ENCODE data around the gene MAP2K4. TPM values are rescaled to one million over a fixed set of nuclear protein-coding genes. Genes with fewer than 3 reads are reported as not detected.

The MAP2K4 gene
- polyA plus RNA-seq, 1 donor, result 29.0 TPM

DNA sequence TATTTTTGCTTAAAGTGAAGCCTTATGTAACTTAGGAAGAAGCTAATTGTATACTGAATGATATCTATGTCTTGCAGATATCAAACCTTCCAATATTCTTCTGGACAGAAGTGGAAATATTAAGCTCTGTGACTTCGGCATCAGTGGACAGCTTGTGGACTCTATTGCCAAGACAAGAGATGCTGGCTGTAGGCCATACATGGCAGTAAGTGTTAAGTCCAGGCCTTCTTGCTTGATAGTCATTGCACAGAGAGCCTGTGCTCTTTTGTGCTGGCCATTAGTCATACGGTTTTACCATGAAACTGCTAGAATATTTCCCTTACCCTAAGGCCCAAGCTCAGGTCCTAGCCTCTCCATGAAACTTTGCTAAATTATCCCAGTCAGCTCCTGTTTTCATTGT, 92.5 kb downstream of the MAP2K4 start:
- no peak for DNase-seq
- no CpG with 5 or more reads among the region's 2 CpGs for WGBS (ENCODE audit: insufficient coverage, low lambda C conversion rate)
- no peak overlapping the region for H3K4me3 ChIP-seq (ENCODE audit: low read length)
- H3K27ac ChIP-seq (ENCODE audit: low read length), result no peak overlapping the region
- H3K9me3 ChIP-seq (ENCODE audit: control insufficient read depth, low read depth, low read length), result no peaks in the 10 kb centered on the region
- H3K36me3 ChIP-seq (ENCODE audit: control insufficient read depth, insufficient read depth, low read length), result peaks cover 39% of the 10 kb centered on the region
- H3K27me3 ChIP-seq (ENCODE audit: control insufficient read depth, insufficient read depth, low read length), result no peaks in the 10 kb centered on the region
- no peaks in the 10 kb centered on the region for H3K4me1 ChIP-seq (ENCODE audit: control insufficient read depth, insufficient read depth, low read length)

DNA sequence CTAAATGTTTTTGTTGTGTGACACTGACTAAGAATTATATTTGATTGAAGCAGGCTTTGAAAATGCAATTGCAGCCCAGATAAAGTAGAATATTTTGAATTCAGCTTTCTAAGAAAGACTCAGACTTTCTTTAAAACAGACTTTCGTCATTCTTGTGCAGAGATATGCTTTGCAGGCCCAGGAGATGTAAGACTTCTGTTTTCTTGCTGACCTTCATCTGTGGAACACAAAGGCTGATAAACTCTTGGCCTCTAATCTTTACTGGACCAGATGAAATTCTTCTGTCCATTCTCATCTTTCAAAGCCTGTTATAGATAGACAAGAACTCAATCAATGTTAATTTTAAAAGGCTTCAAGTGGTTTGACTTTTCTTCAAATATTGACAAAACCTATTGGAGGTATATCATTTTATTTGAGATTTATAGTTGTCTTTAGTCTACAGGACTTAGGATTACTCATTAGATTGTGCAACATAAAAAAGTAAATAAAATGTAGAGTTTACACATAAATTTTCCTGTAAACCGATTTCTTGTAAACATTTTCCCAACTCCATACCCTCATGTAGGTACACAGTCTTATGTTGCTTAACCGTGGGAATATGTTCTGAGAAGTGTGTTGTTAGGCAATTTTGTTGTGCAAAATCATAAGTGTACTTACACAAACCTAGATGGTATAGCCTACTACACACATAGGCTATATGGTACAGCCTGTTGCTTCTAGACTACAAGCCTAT, 94.2 kb downstream of the MAP2K4 start:
- 86% methylated on average over 1 of the region's 3 CpGs for WGBS (ENCODE audit: insufficient coverage, low lambda C conversion rate)
- peaks cover 43% of the 10 kb centered on the region for H3K36me3 ChIP-seq (ENCODE audit: control insufficient read depth, insufficient read depth, low read length)
- no peak for DNase-seq

DNA sequence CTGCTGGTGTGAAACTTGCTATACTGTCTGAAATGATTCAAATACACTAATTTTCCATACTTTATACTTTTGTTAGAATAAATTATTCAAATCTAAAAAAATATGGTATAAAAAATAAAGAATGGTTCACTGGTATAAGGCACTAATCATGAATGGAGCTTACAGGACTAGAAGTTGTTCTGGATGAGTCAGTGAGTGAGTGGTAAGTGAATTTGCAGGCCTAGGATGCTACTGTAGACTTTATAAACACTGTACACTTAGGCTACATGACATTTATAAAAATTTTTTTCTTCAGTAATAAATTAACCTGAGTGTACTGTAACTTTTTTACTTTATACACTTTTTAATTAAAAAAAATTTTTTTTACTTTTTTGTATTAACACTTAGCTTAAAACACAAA, 95.5 kb downstream of the MAP2K4 start:
- Histone ChIP-seq H3K9me3 (ENCODE audit: control insufficient read depth, low read depth, low read length) (no peaks in the 10 kb centered on the region), H3K36me3 (ENCODE audit: control insufficient read depth, insufficient read depth, low read length) (peaks cover 41% of the 10 kb centered on the region), H3K27ac (ENCODE audit: low read length) (no peak overlapping the region), H3K4me3 (ENCODE audit: low read length) (no peak overlapping the region), H3K27me3 (ENCODE audit: control insufficient read depth, insufficient read depth, low read length) (no peaks in the 10 kb centered on the region), H3K4me1 (ENCODE audit: control insufficient read depth, insufficient read depth, low read length) (no peaks in the 10 kb centered on the region)
- no peak for DNase-seq

More for the DNA sequence above, 94.2 kb downstream of the MAP2K4 start:
- no peaks in the 10 kb centered on the region for H3K9me3 ChIP-seq (ENCODE audit: control insufficient read depth, low read depth, low read length)
- H3K27me3 ChIP-seq (ENCODE audit: control insufficient read depth, insufficient read depth, low read length), result no peaks in the 10 kb centered on the region
- H3K4me1 ChIP-seq (ENCODE audit: control insufficient read depth, insufficient read depth, low read length), result no peaks in the 10 kb centered on the region
- H3K4me3 ChIP-seq (ENCODE audit: low read length), result no peak overlapping the region
- H3K27ac ChIP-seq (ENCODE audit: low read length), result no peak overlapping the region

DNA sequence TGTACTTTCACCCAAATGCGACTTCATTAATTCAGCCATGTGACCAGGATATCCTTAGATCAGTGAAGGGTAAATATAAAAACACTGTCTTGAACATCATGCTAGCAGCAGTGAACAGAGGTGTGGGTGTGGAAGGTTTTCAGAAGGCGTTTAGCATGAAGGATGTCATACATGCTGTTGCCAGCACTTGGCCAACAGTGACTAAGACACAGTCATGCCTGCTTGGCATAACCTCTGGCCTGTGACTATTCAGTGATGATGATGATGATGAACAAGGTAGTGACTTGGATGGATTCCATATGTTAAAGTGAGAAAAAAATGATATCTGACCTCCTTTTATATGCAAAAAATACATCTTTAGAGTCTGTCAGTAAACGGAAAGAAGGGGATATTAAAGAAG, 97.9 kb downstream of the MAP2K4 start:
- Histone ChIP-seq H3K9me3 (ENCODE audit: control insufficient read depth, low read depth, low read length) (no peaks in the 10 kb centered on the region), H3K4me3 (ENCODE audit: low read length) (no peak overlapping the region), H3K4me1 (ENCODE audit: control insufficient read depth, insufficient read depth, low read length) (no peaks in the 10 kb centered on the region), H3K27me3 (ENCODE audit: control insufficient read depth, insufficient read depth, low read length) (no peaks in the 10 kb centered on the region), H3K27ac (ENCODE audit: low read length) (no peak overlapping the region), H3K36me3 (ENCODE audit: control insufficient read depth, insufficient read depth, low read length) (peaks cover 28% of the 10 kb centered on the region)
- 100% methylated on average over 2 of the region's 3 CpGs for WGBS (ENCODE audit: insufficient coverage, low lambda C conversion rate)
- DNase-seq, result no peak

DNA sequence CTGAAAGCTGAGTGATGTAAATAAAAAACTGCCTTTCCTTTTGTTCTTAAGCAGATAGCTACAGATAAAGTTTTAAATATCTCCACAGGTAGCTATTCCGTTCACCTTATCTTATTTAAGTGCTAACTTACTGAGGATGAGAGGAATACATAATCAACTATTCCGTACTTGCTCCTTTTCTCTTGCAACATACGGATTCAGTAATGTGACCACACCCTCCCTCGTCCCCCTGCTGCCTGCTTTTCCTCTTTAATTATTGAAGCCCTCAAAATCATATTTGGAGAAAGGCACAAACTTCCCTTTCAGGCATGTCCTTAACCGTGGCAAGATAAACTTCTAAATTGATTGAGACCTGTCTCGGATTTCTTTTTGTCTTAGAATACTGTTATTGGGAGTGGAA, 101.4 kb downstream of the MAP2K4 start:
- no peak overlapping the region for H3K4me3 ChIP-seq (ENCODE audit: low read length)
- H3K27me3 ChIP-seq (ENCODE audit: control insufficient read depth, insufficient read depth, low read length), result no peaks in the 10 kb centered on the region
- no peaks in the 10 kb centered on the region for H3K4me1 ChIP-seq (ENCODE audit: control insufficient read depth, insufficient read depth, low read length)
- H3K9me3 ChIP-seq (ENCODE audit: control insufficient read depth, low read depth, low read length), result no peaks in the 10 kb centered on the region
- H3K27ac ChIP-seq (ENCODE audit: low read length), result no peak overlapping the region
- H3K36me3 ChIP-seq (ENCODE audit: control insufficient read depth, insufficient read depth, low read length), result peaks cover 28% of the 10 kb centered on the region
- DNase-seq, result no peak
- 96% methylated on average over 4 of the region's 6 CpGs for WGBS (ENCODE audit: insufficient coverage, low lambda C conversion rate)

DNA sequence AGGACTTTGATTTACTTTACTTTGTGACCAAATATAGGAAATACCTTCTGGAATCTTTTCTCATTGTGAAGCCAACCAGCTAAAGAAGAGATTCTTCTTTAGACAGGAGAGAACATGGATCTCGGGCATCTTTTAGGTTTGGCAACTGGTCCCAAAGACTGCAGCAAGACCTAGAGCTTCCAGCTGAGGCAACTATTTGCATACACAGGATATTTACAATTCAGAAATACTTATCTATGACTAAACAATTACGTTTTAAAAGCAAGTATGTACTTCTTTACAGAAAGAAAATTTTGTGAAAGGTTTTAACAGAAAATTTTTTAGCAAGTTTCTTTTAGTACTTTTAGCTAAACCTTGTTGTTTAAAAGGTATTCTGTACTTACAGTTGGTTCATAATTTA, 106.5 kb downstream of the MAP2K4 start:
- Histone ChIP-seq H3K27ac (ENCODE audit: low read length) (no peak overlapping the region), H3K36me3 (ENCODE audit: control insufficient read depth, insufficient read depth, low read length) (peaks cover 41% of the 10 kb centered on the region), H3K4me1 (ENCODE audit: control insufficient read depth, insufficient read depth, low read length) (no peaks in the 10 kb centered on the region), H3K4me3 (ENCODE audit: low read length) (no peak overlapping the region), H3K9me3 (ENCODE audit: control insufficient read depth, low read depth, low read length) (no peaks in the 10 kb centered on the region), H3K27me3 (ENCODE audit: control insufficient read depth, insufficient read depth, low read length) (no peaks in the 10 kb centered on the region)
- WGBS (ENCODE audit: insufficient coverage, low lambda C conversion rate), result no CpG with 5 or more reads among the region's 2 CpGs
- no peak for DNase-seq

DNA sequence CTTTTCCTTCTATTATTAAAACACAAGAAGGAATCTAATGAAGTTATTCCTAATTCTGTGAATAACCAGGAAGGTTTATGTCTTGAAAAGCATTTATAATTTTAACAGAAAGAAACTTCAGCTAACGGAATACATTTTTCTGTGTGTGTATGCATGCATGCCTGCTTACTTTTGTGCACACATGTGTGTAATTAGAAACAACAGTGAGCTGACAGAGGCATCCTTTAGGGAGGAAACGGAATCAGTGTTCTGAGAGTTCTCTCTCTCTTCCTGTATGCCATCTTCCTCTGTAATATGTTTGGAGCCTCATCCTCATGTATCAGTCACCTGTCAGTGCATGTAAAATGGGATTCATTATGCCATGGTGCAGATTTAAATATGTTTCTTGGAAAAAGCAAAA, 107.0 kb downstream of the MAP2K4 start:
- DNase-seq, result no peak
- Histone ChIP-seq H3K27me3 (ENCODE audit: control insufficient read depth, insufficient read depth, low read length) (no peaks in the 10 kb centered on the region), H3K4me3 (ENCODE audit: low read length) (no peak overlapping the region), H3K4me1 (ENCODE audit: control insufficient read depth, insufficient read depth, low read length) (no peaks in the 10 kb centered on the region), H3K27ac (ENCODE audit: low read length) (no peak overlapping the region), H3K36me3 (ENCODE audit: control insufficient read depth, insufficient read depth, low read length) (peaks cover 41% of the 10 kb centered on the region), H3K9me3 (ENCODE audit: control insufficient read depth, low read depth, low read length) (no peaks in the 10 kb centered on the region)
- 100% methylated on average over 1 of the region's 2 CpGs for WGBS (ENCODE audit: insufficient coverage, low lambda C conversion rate)

DNA sequence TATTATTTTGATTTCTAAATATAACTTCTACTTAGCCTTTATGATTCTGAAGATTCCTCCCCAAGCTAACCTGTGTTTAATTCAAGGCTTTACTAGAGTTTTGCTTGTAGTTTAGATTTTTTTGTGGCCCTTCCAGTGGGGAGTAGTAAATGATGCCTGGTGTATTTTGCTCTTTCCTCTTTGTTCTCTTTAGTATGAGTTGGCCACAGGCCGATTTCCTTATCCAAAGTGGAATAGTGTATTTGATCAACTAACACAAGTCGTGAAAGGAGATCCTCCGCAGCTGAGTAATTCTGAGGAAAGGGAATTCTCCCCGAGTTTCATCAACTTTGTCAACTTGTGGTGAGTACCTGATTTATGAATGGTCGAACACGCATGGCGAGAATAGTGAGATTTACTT, 108.3 kb downstream of the MAP2K4 start:
- WGBS (ENCODE audit: insufficient coverage, low lambda C conversion rate), result no CpG with 5 or more reads among the region's 7 CpGs
- Histone ChIP-seq H3K36me3 (ENCODE audit: control insufficient read depth, insufficient read depth, low read length) (peaks cover 45% of the 10 kb centered on the region), H3K27me3 (ENCODE audit: control insufficient read depth, insufficient read depth, low read length) (no peaks in the 10 kb centered on the region), H3K4me3 (ENCODE audit: low read length) (no peak overlapping the region), H3K9me3 (ENCODE audit: control insufficient read depth, low read depth, low read length) (no peaks in the 10 kb centered on the region), H3K27ac (ENCODE audit: low read length) (no peak overlapping the region), H3K4me1 (ENCODE audit: control insufficient read depth, insufficient read depth, low read length) (no peaks in the 10 kb centered on the region)
- DNase-seq, result no peak

DNA sequence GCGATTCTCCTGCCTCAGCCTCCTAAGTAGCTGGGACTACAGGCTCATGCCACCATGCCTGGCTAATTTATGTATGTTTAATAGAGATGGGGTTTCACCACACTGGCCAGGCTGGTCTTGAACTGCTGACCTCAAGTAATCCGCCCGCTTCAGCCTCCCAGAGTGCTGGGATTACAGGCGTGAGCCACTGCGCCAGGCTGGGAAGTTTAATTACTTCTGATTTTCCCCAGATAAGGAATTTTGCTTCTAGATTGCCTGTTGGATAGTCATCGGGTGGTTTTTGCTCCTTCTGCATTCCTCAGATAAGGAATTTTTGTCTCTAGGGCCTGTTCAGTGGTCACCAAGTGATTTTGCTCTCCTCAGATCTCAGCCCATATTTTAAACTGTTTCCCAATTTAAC, 112.5 kb downstream of the MAP2K4 start:
- no peak overlapping the region for H3K4me3 ChIP-seq (ENCODE audit: low read length)
- no peak for DNase-seq
- no peak overlapping the region for H3K27ac ChIP-seq (ENCODE audit: low read length)
- no peaks in the 10 kb centered on the region for H3K9me3 ChIP-seq (ENCODE audit: control insufficient read depth, low read depth, low read length)
- WGBS (ENCODE audit: insufficient coverage, low lambda C conversion rate), result no CpG with 5 or more reads among the region's 6 CpGs
- no peaks in the 10 kb centered on the region for H3K4me1 ChIP-seq (ENCODE audit: control insufficient read depth, insufficient read depth, low read length)
- H3K27me3 ChIP-seq (ENCODE audit: control insufficient read depth, insufficient read depth, low read length), result no peaks in the 10 kb centered on the region
- H3K36me3 ChIP-seq (ENCODE audit: control insufficient read depth, insufficient read depth, low read length), result peaks cover 21% of the 10 kb centered on the region

DNA sequence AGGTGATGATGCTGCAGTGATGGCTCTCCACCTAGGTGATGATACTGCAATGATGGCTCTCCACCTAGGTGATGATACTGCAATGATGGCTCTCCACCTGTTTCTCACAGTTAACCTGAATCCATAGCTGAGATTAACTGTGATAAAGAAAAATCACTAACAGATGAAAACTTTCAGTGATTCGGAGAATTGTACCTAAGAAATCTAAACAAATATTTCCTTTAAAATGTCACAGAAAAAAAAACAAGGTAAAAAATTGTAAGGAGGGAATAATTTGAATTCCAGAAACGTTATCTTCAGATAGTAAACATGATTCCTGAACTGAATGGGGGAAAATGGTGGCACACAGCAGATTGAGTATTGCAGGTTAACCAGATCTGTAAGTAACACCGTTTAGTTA, 113.4 kb downstream of the MAP2K4 start:
- no peaks in the 10 kb centered on the region for H3K9me3 ChIP-seq (ENCODE audit: control insufficient read depth, low read depth, low read length)
- WGBS (ENCODE audit: insufficient coverage, low lambda C conversion rate), result 33% methylated on average over 2 of the region's 3 CpGs
- H3K27me3 ChIP-seq (ENCODE audit: control insufficient read depth, insufficient read depth, low read length), result no peaks in the 10 kb centered on the region
- no peak for DNase-seq
- H3K36me3 ChIP-seq (ENCODE audit: control insufficient read depth, insufficient read depth, low read length), result peaks cover 21% of the 10 kb centered on the region
- H3K27ac ChIP-seq (ENCODE audit: low read length), result no peak overlapping the region
- H3K4me3 ChIP-seq (ENCODE audit: low read length), result no peak overlapping the region
- H3K4me1 ChIP-seq (ENCODE audit: control insufficient read depth, insufficient read depth, low read length), result no peaks in the 10 kb centered on the region

DNA sequence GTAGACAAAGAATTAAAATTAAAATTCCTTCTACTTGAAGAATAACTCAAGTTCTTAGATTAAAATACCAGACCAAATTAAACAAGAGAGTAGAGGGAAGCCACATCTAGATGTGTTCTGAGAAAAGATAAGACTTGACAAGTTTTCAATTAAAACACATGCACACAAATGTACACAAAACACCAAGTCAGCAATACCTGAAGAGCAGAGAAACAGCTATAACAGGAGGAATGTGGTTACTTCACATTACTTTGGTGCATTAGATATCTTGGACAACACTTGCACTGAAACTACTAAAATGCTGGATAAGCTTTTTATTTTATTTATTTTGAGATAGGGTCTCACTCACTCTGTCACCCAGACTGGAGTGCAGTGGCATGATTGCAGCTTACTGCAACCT, 113.9 kb downstream of the MAP2K4 start:
- Histone ChIP-seq H3K9me3 (ENCODE audit: control insufficient read depth, low read depth, low read length) (no peaks in the 10 kb centered on the region), H3K4me1 (ENCODE audit: control insufficient read depth, insufficient read depth, low read length) (no peaks in the 10 kb centered on the region), H3K27me3 (ENCODE audit: control insufficient read depth, insufficient read depth, low read length) (no peaks in the 10 kb centered on the region), H3K4me3 (ENCODE audit: low read length) (no peak overlapping the region), H3K36me3 (ENCODE audit: control insufficient read depth, insufficient read depth, low read length) (peaks cover 16% of the 10 kb centered on the region), H3K27ac (ENCODE audit: low read length) (no peak overlapping the region)
- no peak for DNase-seq

Data from large intestine (tissue), 3 donors.